NCI-H1417 (cell line): ENCODE results near the gene ITGB3BP.
A peak's percentile ranks its signal among the peaks of the same experiment; 100 is the strongest.
"Not testable (repeated sequence)": the region's sequence is repeated elsewhere in the genome, so short reads cannot be mapped to it uniquely, and the experiment has no call there.

Experiments
- DNase-seq, 3 experiments: peaks; one replicate each; lab custom pipeline; 2025; lab: John Stamatoyannopoulos, UW

Gene ITGB3BP

DNA sequence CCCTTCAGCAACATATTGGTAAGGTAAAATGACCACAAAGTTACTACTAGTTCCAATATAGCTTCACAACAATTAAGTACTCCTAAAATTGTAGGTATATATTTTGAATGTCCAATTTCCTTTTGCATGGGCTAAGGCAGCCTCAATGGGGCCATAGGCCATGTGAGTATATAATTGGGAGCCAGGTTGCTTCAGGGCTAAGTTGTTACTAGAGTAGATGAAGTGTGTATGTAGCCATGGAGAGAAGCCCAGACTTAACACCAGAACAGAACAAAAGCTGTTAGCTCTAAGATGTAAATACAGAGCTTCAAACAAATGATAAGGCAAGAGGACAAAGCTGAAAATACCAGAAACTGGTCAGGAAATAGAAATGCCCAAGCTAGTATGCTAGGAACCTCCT, 16.2 kb downstream of the ITGB3BP start:
- DNase-seq = no peak

DNA sequence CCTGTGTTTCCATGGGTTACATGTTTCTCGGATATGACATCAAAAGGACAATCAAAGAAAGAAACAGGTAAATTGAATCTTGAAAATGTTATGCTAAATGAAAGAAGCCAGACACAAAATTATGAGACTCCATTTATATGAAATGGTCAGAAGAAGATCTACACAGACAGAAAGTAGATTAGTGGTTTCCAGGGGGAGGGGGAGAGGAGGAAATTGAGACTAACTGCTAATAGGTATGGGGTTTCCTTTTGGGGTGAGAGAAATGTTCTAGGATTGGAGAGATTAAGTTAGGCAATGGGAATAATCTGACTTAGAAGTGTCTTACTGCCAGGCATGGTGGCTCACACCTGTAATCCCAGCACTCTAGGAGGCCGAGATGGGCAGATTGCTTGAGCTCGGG, 21.8 kb downstream of the ITGB3BP start:
- no peak for DNase-seq

GRCh38 chr1:63498106-63498505, 24.9 kb downstream of the ITGB3BP start:
- no peak for DNase-seq

DNA sequence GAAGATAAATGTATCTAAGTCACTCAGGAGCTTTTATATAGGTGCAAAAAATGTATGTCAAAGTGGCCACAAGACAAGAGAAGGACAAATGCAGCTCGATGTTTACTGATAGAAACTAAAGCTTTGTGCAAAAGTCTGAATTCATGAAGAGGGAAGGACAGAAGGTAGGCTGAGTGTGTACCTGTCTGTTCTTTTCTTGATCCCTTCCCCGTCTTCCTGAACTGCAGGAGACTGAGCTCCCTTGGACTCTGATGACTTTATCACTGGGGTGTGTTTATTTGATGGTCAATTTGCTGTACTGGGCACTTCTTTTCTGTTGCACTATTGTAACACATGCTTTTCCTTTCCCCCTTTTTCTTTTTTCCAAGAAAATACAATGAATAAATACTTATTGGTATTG, 25.4 kb downstream of the ITGB3BP start:
- DNase-seq = no peak

GRCh38 chr1:63487336-63488065, 35.5 kb downstream of the ITGB3BP start:
- DNase-seq = peak in 2 of 3 experiments; percentile 2 to 22

GRCh38 chr1:63486629-63487028, 36.4 kb downstream of the ITGB3BP start:
- no peak for DNase-seq

DNA sequence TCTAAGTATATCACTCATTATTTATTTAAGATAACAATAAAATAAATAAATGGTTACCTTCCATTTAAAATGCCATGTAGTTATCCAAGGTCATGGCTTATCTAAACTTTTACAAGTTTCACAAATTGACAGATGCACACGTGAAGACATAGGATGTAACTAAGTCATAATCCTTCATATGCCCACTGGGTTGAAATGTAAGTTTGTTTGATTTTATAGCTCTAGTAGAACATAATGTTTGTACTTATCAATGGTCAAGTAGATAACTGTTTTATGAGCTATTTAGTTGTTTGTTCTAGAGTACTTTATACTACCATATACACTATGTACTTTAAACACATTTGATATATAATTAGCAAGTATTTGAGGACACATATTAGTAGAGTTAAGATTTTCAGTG, 43.0 kb downstream of the ITGB3BP start:
- no peak for DNase-seq

GRCh38 chr1:63475761-63476160, 47.3 kb downstream of the ITGB3BP start:
- no peak for DNase-seq

GRCh38 chr1:63468683-63469082, 54.3 kb downstream of the ITGB3BP start:
- DNase-seq = not testable (repeated sequence)

GRCh38 chr1:63466759-63467158, 56.3 kb downstream of the ITGB3BP start:
- DNase-seq = no peak

- DNase-seq = no peak
Measured at GRCh38 chr1:63466181-63466580, 56.8 kb downstream of the ITGB3BP start.

GRCh38 chr1:63463248-63463647, 59.8 kb downstream of the ITGB3BP start:
- no peak for DNase-seq

DNA sequence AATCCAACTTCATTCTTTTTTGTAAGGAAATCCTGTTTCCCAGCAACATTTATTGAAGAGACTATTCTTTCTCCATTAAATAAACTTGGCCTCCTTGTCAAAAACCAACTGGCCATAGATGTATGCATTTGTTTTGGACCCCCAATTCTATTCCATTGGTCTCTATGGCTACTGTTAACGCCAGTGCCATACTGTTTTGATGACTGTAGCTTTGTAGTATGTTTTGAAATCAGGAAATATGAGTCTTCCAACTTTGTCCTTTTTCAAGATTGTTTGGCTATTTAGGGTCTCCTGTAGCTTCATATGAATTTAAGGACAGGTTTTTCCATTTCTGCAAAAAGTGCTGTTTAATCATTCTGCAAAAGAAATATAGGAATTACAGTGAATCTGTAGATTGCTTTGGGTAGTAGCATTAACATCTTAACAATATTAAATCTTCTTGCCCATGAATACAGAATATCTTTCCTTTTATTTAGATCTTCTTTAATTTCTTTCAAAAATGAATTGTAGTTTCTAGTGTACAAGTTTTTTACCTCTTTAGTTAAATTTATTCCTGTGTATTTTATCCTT, 61.3 kb downstream of the ITGB3BP start:
- no peak for DNase-seq

DNA sequence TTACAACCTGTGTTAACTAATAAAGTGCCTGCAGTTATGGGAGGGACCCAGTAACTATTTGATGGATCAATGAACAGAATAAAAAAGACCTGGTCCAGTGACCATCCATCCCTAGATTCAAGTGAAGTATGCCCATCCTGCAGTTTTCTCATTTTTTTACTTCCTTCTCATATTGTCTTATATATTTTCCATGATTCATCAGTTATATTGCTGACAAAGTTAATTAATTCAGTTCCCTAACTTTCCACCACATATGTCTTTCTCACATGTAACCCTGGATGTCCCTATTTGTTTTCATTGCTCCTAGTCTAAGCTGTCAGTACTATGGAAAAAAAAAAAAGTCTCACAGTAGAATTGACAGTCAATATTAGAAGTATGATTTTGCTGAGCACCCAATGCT, 64.3 kb downstream of the ITGB3BP start:
- no peak for DNase-seq

DNA sequence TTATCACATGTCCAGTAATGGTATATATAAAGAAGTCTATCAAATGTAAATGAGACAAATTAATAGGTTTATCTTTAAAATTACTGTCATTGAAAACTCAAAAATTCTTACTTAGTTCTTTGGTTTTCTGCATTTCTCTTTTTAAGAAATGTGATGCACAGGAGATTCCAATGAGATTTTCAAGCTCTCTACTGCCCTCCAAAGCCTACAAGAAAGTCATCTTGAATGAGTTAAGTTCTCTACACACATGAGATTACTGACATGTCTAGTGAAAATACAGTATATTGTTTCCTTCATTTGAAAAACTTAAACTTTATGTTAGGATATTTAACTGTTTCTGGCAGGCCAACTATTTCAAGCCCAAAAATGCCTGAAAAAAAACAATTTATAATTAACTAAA, 68.8 kb downstream of the ITGB3BP start:
- peak in 1 of 3 experiments; percentile 12 for DNase-seq

DNA sequence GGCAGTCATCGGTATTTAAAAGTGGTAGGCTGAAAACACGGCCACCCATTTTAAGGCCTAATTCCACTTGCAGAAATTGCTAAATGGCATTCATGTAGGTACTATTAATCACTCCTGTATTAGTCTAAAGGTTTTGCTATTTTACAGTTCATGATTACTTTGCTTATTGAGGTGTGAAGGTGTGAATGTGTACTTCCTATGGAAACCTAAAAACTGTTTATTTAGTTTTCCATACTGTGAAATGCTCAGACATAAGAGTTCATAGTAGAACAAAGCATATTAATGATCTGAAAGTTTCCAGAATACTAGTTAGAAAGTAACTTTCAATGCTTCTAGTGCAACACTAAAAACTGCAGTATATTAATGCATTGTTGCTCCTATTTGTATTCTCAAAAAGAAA, 69.8 kb downstream of the ITGB3BP start:
- no peak for DNase-seq

DNA sequence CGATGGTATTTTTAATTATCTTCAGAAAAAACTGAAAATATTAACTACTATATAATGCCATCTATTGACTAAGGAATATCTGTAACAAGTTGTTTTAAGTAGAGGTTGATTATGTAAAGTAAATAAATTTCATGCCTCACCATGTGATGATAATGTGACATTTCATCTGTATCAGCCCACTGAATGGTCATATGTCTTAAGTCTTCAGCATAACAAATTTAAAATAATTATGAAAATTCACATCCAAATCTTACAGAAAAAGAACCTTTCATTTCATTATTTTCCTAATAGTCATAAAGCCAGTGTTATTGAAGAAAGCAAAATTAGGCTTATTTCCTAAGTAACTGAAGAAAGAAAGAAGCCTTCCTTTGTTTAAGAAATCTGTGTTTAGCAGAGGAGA, 72.6 kb downstream of the ITGB3BP start:
- DNase-seq = no peak

- DNase-seq = no peak
Measured at GRCh38 chr1:63448731-63449246, 74.2 kb downstream of the ITGB3BP start.

- DNase-seq = no peak
Measured at GRCh38 chr1:63442141-63442475, 80.9 kb downstream of the ITGB3BP start.

DNA sequence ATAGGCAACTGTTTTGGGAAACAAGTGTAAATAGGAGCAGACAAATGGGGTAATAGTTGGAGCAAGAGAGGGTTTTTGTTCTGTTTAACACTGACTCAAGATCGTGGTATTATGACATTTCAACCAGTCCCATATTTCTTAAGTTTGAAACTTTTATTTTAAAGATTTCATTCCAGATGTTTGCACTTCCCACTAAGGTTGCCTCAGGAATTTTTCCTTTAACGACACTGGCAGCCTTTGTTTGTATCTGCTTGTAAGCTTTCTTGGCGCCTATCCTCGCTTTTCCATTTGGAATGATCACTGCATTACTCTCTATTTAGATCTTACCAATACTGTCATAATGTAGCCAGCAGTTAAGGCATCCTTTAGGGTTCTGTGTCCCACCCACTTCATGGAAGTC, 87.9 kb downstream of the ITGB3BP start:
- no peak for DNase-seq

DNA sequence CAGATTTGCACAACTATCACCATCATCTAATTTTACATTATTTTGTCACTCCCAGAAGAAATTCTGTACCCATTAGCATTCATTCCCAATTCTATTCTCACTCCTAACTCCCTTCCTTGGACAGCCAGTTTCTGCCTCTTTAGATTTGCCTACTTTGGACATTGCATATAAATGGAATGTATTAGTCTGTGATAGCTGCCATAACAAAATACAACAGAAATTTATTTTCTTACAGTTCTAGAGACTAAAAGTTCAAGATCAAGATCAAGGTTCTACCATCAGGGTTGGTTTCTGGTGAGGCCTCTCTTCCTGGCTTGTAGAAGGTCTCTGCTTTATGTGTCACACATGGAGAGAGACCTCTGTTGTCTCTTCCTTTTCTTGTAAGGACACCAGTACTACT, 93.7 kb downstream of the ITGB3BP start:
- no peak for DNase-seq

- no peak for DNase-seq
Measured at GRCh38 chr1:63428815-63429214, 94.2 kb downstream of the ITGB3BP start.

DNA sequence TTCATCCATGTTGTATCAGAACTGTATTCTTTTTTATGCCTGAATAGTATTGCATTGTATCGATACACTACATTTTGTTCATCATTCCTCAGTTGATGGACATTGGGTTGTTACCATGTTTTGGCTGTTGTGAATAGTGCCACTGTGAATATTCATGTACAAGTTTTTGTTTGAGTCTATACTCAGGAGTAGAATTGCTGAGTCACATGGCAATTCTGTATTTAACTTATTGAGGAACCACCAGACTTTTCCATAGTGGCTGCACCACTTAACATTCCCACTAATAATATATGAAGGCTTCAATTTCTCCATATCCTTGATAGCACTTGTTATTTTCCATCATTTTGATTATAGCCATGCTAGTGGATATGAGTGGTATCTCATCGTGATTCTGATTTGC, 99.4 kb downstream of the ITGB3BP start:
- no peak for DNase-seq

DNA sequence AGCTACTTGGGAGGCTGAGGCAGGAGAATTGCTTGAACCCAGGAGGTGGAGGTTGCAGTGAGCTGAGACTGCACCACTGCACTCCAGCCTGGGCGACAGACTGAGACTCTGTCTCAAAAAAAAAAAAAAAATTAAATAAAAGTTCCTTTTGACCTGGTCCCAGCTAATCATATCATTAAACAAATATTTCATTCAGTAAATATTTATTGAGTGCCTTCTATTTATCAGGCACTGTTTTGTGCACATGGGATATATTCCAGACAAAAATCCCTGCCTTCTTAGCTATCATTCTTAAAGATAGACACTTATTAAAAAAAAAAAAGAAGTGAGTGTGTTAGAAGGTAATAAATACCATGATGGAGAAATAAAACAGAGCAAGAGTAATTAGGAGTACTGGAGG, 102.3 kb downstream of the ITGB3BP start:
- not testable (repeated sequence) for DNase-seq
